Ectodermal cell (in vitro differentiated cells): Measurements from ENCODE around the gene DDX10.

ENCODE experiments used
- H3K27ac ChIP-seq: 2 replicates; pipeline ENCODE4 v1.7.0; 2013; ENCODE audit warnings: mild to moderate bottlenecking, low read depth, low read length; ENCODE audit not compliant: insufficient read depth, poor library complexity, severe bottlenecking
- H3K27me3 ChIP-seq: 2 replicates; pipeline ENCODE4 v1.7.0; 2013; ENCODE audit warnings: mild to moderate bottlenecking, low read length; ENCODE audit not compliant: insufficient read depth, control insufficient read depth, poor library complexity, severe bottlenecking
- H3K36me3 ChIP-seq: one replicate; pipeline ENCODE4 v1.7.0; 2013; ENCODE audit warnings: low read length; ENCODE audit not compliant: control insufficient read depth, insufficient read depth
- H3K4me1 ChIP-seq: one replicate; pipeline ENCODE4 v1.7.0; 2013; ENCODE audit warnings: low read length; ENCODE audit not compliant: control insufficient read depth, insufficient read depth
- H3K4me3 ChIP-seq: 2 replicates; pipeline ENCODE4 v1.7.0; 2013; ENCODE audit warnings: low read depth, low read length, control low read depth; ENCODE audit not compliant: insufficient read depth
- H3K9me3 ChIP-seq: 2 replicates; pipeline ENCODE4 v1.7.0; 2013; ENCODE audit warnings: mild to moderate bottlenecking, low read length, moderate library complexity; ENCODE audit not compliant: control insufficient read depth
- WGBS, 2 experiments: methylation state at CpG; one replicate each; pipeline ENCODE4 v1.1.7; 2013; ENCODE audit warnings: missing lambda C conversion rate in 2 of 2; 5-methylcytosine and 5-hydroxymethylcytosine counted together

Gene DDX10

GRCh38 chr11:108873941-108874340, 209.1 kb downstream of the DDX10 start:
- Histone ChIP-seq H3K36me3 (no peaks in the 10 kb centered on the region), H3K27ac (no peak overlapping the region), H3K9me3 (no peaks in the 10 kb centered on the region), H3K27me3 (no peaks in the 10 kb centered on the region), H3K4me3 (no peak overlapping the region), H3K4me1 (no peaks in the 10 kb centered on the region)
- WGBS, 2 experiments: 91 to 97% methylated on average over 4 of the region's 4 CpGs

DNA sequence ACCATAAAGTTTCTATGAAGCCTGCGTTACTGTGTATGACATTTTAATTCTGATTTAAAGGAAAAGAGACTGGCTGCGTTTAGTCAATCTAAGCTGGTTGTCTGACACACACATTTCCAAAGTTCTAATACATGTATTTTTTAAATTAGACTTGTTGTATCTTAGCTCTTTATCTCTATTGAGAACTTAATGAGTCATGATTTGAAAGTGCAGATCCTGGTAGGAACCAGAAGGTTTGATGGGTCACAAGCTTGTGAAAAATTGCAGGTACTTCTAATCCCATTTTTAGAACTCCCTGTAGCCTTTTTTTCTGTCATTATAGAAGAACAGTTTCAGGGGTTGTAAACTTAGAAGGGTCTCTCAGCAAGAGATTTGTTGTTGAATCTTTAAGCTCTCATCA, 210.3 kb downstream of the DDX10 start:
- WGBS, 2 experiments: 100% methylated on average over 1 of the region's 2 CpGs; no CpG with 5 or more reads in 1 of the 2 experiments

GRCh38 chr11:108877178-108877577, 212.3 kb downstream of the DDX10 start:
- no peak overlapping the region for H3K27ac ChIP-seq
- WGBS, 2 experiments: no CpG with 5 or more reads among the region's 2 CpGs
- no peak overlapping the region for H3K4me3 ChIP-seq
- H3K4me1 ChIP-seq: no peaks in the 10 kb centered on the region
- no peaks in the 10 kb centered on the region for H3K9me3 ChIP-seq
- H3K36me3 ChIP-seq: no peaks in the 10 kb centered on the region
- H3K27me3 ChIP-seq: no peaks in the 10 kb centered on the region

More for the DNA sequence above, 210.3 kb downstream of the DDX10 start:
- Histone ChIP-seq H3K36me3 (no peaks in the 10 kb centered on the region), H3K27ac (no peak overlapping the region), H3K4me1 (no peaks in the 10 kb centered on the region), H3K9me3 (no peaks in the 10 kb centered on the region), H3K27me3 (no peaks in the 10 kb centered on the region), H3K4me3 (no peak overlapping the region)

DNA sequence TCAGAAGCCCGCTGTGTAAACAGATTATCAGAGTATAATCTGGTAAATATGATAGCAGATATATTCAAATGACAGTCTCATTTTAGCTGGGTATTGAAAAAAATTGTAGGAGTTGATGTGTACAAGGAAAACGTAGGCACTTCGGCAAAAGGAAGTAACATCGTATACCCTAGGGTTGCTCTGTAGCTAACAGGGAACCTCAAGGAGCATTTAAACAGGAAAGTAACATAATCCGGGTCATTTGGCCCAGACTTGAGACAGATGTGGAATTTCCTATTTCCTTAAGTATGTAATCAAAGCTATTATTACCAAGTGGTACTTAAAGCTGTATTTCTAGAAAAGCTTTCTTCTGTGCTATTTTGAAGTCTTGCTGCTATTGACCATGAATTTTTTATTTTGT, 215.6 kb downstream of the DDX10 start:
- no peaks in the 10 kb centered on the region for H3K4me1 ChIP-seq
- H3K36me3 ChIP-seq: no peaks in the 10 kb centered on the region
- 76 to 79% methylated on average over 5 of the region's 5 CpGs for WGBS, 2 experiments
- no peak overlapping the region for H3K4me3 ChIP-seq
- no peaks in the 10 kb centered on the region for H3K27me3 ChIP-seq
- H3K9me3 ChIP-seq: no peaks in the 10 kb centered on the region
- no peak overlapping the region for H3K27ac ChIP-seq

DNA sequence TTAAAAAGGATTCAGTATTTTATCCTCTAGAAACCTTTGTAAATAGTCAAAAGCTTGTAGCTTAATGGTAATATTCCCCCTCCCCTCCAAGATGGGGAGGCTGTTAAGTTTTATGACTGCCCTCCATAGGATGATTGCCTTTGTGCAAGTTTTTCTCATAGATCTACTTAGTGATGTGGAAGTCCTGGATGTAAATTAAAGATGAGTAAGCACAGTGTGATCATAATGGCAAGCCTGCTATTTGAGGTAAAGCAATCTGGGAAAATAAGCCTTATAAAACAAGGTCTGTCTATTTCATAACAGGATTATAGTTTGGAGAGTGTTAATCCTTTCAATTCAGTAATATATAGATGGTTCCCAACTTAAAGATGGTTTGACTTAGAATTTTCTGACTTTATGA, 216.3 kb downstream of the DDX10 start:
- Histone ChIP-seq H3K27me3 (no peaks in the 10 kb centered on the region), H3K9me3 (no peaks in the 10 kb centered on the region), H3K27ac (no peak overlapping the region), H3K36me3 (no peaks in the 10 kb centered on the region), H3K4me3 (no peak overlapping the region), H3K4me1 (no peaks in the 10 kb centered on the region)

DNA sequence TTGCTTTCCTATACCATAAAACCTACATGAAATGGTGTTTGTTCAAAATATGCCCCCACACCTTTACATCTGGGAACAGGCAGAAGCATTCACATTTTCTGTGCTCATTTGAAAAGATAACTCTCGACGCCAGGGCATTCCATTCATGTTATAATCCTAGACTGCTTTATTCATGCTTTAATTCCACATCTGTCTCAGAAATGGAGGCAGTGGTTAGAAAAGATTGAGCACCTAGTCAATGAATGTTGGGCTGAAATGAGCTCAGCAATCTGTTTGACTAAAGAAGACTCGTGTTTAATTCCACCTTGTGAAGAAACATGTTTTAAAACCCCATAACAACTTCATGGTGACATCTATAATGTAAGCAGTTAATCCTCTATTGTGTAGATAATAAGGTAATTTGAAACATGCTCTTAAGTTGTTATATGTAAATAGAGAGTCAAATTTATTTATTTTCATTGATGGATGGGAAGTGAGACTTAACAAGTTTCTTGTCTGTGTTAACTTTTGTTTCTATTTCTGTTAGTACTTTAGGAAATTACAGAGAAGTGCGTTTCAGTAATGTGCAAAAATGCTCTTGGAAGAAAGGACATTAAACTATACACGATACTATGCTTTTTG, 217.5 kb downstream of the DDX10 start:
- 92 to 95% methylated on average over 4 to 5 of the region's 5 CpGs for WGBS, 2 experiments

GRCh38 chr11:108886005-108886659, 221.3 kb downstream of the DDX10 start:
- Histone ChIP-seq H3K4me3 (no peak overlapping the region), H3K27me3 (no peaks in the 10 kb centered on the region), H3K9me3 (no peaks in the 10 kb centered on the region), H3K27ac (no peak overlapping the region), H3K36me3 (no peaks in the 10 kb centered on the region), H3K4me1 (peaks cover 4% of the 10 kb centered on the region)
- 83 to 88% methylated on average over 2 of the region's 2 CpGs for WGBS, 2 experiments

More for the DNA sequence above, 217.5 kb downstream of the DDX10 start:
- Histone ChIP-seq H3K27ac (no peak overlapping the region), H3K4me3 (no peak overlapping the region), H3K27me3 (no peaks in the 10 kb centered on the region), H3K4me1 (no peaks in the 10 kb centered on the region), H3K36me3 (no peaks in the 10 kb centered on the region), H3K9me3 (no peaks in the 10 kb centered on the region)

- H3K27ac ChIP-seq: no peak overlapping the region
- no peaks in the 10 kb centered on the region for H3K27me3 ChIP-seq
- 85 to 90% methylated on average over 1 to 2 of the region's 2 CpGs for WGBS, 2 experiments
- no peaks in the 10 kb centered on the region for H3K36me3 ChIP-seq
- no peak overlapping the region for H3K4me3 ChIP-seq
- H3K4me1 ChIP-seq: peaks cover 4% of the 10 kb centered on the region
- no peaks in the 10 kb centered on the region for H3K9me3 ChIP-seq
These were observed 221.8 kb downstream of the DDX10 start for GRCh38 chr11:108886660-108887009.

DNA sequence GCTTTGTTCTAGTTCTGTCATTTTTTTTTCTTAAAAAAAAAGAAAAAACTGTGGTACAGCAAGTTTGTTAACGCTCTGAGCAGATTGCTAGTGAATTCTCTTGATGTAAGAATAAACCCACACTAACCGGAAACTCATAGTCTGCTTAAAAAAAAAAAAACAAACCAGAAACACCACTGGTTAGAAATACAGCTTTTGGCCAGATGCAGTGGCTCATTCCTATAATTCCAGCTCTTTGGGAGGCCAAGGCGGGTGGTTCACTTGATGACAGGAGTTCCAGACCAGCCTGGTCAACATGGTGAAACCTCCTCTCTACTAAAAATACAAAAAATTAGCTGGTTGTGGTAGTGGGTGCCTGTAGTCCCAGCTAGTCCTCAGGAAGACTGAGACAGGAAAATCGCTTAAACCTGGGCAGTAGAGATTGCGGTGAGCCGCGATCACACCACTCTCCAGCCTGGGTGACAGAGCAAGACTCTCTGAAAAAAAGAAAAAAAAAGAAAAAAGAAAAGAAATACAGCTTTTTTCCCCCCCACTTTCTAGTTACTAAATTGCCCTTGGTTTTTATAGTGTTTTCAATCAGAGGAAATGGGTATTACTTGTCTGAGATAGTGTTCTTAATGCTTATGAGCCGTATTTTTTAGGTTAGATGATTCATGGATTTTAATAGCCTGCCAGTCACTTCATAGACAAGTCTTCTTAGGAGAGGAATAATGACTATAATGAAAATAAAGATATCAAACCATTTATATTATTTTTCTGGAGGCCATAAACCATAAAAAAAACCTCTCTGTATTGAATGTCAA, 222.8 kb downstream of the DDX10 start:
- no peaks in the 10 kb centered on the region for H3K27me3 ChIP-seq
- no peaks in the 10 kb centered on the region for H3K36me3 ChIP-seq
- whole genome bisulfite sequencing, 2 experiments: 92% methylated on average over 7 to 8 of the region's 8 CpGs
- no peaks in the 10 kb centered on the region for H3K9me3 ChIP-seq
- no peak overlapping the region for H3K4me3 ChIP-seq
- peaks cover 4% of the 10 kb centered on the region for H3K4me1 ChIP-seq
- H3K27ac ChIP-seq: no peak overlapping the region

DNA sequence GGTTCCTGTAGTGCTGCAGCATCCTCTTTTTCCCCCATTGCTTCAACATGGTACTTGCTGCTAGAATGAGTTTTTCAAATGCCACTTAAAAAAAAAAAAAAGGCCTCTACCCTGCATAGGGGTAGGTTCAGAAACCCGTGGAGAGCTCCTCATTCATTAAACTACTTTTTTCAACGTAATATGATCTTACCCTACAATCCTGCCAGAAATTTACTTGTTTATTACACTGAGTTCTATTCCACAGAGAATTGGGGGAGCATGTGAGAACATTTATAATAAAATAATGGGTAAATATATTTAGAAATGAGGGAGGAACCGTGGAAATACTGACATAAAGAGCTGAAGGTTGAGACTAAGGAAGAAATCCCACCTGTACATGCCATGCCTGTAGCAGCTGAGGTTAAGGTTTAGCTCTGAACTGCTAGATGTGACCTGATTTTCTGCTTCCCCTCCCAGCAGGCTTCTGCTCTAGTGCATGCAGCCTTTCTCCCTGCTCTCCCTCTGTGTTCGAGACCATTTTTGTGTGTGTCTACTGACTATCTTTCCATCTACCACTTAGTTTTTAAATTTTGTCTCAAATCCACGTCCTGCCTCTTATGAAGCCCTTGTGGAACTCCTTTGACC, 225.7 kb downstream of the DDX10 start:
- Histone ChIP-seq H3K4me3 (no peak overlapping the region), H3K9me3 (no peaks in the 10 kb centered on the region), H3K36me3 (no peaks in the 10 kb centered on the region), H3K27ac (no peak overlapping the region), H3K27me3 (no peaks in the 10 kb centered on the region), H3K4me1 (peaks cover 4% of the 10 kb centered on the region)
- WGBS, 2 experiments: 78 to 79% methylated on average over 5 of the region's 5 CpGs
